ENCODE results near the gene SYT9. TPM values are rescaled to one million over a fixed set of nuclear protein-coding genes. Genes with fewer than 3 reads are reported as not detected.

The SYT9 gene
- polyA plus RNA-seq, 3 donors: not detected

GRCh38 chr11:7292922-7293321 lies 41.2 kb downstream of the SYT9 start:
- DNase-seq: no peak
- Histone ChIP-seq H3K36me3 (replicated peaks in 1 of 2; ENCODE audit: control insufficient read depth in 1 of 2, insufficient read depth in 2 of 2, low read length in 2 of 2) (no peaks in the 10 kb centered on the region), H3K27me3 (ENCODE audit: control insufficient read depth in 2 of 2, insufficient read depth in 2 of 2, low read length in 2 of 2) (no peaks in the 10 kb centered on the region), H3K4me3 (replicated peaks in 1 of 3; ENCODE audit: low read depth in 2 of 3, low read length in 3 of 3) (no peak overlapping the region), H3K4me2 (replicated peaks; ENCODE audit: extremely low read depth, low read length, poor library complexity, severe bottlenecking) (no peak overlapping the region), H3K9me3 (replicated peaks in 1 of 2; ENCODE audit: control insufficient read depth in 1 of 2, insufficient read depth in 1 of 2, low read length in 2 of 2) (no peaks in the 10 kb centered on the region), H3K27ac (ENCODE audit: low read depth in 1 of 2, low read length in 2 of 2) (no peak overlapping the region), H3K4me1 (ENCODE audit: control insufficient read depth in 1 of 2, insufficient read depth in 2 of 2, low read length in 2 of 2) (no peaks in the 10 kb centered on the region), H4K20me1 (ENCODE audit: insufficient read depth, low read length) (no peaks in the 10 kb centered on the region), H2AFZ (ENCODE audit: insufficient read depth, low read depth, low read length, poor library complexity, severe bottlenecking) (no peak overlapping the region), H3K79me2 (ENCODE audit: insufficient read depth, low read length) (no peaks in the 10 kb centered on the region), H3K9ac (ENCODE audit: insufficient read depth, low read length, poor library complexity, severe bottlenecking) (no peak overlapping the region)
- 8% methylated on average over 2 of the region's 2 CpGs for WGBS (ENCODE audit: insufficient coverage)
- Mint-ChIP-seq H3K27me3 (ENCODE audit: low read depth in 3 of 3) (peaks cover 0 to 5% (median 0%) of the 10 kb centered on the region in 3 donors), H3K9me3 (peaks cover 0 to 1% (median 0%) of the 10 kb centered on the region in 7 donors), H3K4me3 (no peak overlapping the region), H3K27ac (peak overlapping the region in 1 of 7 donors; percentile 17), H3K36me3 (no peaks in the 10 kb centered on the region), H3K4me1 (no peaks in the 10 kb centered on the region)
- intact Hi-C loops (cut with micrococcal nuclease): no loop called here
- TF ChIP-seq, protein P1, sequence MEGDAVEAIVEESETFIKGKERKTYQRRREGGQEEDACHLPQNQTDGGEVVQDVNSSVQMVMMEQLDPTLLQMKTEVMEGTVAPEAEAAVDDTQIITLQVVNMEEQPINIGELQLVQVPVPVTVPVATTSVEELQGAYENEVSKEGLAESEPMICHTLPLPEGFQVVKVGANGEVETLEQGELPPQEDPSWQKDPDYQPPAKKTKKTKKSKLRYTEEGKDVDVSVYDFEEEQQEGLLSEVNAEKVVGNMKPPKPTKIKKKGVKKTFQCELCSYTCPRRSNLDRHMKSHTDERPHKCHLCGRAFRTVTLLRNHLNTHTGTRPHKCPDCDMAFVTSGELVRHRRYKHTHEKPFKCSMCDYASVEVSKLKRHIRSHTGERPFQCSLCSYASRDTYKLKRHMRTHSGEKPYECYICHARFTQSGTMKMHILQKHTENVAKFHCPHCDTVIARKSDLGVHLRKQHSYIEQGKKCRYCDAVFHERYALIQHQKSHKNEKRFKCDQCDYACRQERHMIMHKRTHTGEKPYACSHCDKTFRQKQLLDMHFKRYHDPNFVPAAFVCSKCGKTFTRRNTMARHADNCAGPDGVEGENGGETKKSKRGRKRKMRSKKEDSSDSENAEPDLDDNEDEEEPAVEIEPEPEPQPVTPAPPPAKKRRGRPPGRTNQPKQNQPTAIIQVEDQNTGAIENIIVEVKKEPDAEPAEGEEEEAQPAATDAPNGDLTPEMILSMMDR (IDR thresholded peaks at IDR 0.05): no peak

DNA sequence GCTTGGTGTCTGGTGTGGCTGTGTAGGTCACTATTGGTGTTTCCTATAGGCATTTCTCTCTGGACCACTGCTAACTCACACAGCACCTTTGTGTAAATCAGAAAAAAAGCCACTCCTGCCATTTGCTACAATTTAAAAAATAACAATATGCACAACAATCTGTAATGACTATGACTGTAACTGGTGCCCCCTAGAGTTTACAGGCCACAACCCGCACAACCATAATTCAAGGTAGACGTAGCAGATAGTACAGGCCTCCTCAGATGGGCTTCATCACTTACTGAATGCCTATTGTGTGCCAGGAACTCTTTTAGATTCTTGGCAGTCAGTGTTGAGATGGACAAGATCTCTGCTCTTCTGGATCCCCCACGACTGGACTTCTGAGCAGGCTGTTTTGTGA lies 47.7 kb downstream of the SYT9 start:
- Mint-ChIP-seq H3K36me3 (no peaks in the 10 kb centered on the region), H3K4me1 (no peaks in the 10 kb centered on the region), H3K27me3 (ENCODE audit: low read depth in 3 of 3) (peaks cover 0 to 7% (median 2%) of the 10 kb centered on the region in 3 donors), H3K4me3 (no peak overlapping the region), H3K27ac (no peak overlapping the region), H3K9me3 (peaks cover 0 to 3% (median 1%) of the 10 kb centered on the region in 7 donors)
- H3K27me3 ChIP-seq (ENCODE audit: control insufficient read depth in 2 of 2, insufficient read depth in 2 of 2, low read length in 2 of 2): no peaks in the 10 kb centered on the region
- intact Hi-C loops (cut with micrococcal nuclease): no loop called here
- DNase-seq: no peak
- H3K4me3 ChIP-seq (replicated peaks in 1 of 3; ENCODE audit: low read depth in 2 of 3, low read length in 3 of 3): no peak overlapping the region
- TF ChIP-seq, protein P1 (IDR thresholded peaks at IDR 0.05): no peak
- H3K36me3 ChIP-seq (replicated peaks in 1 of 2; ENCODE audit: control insufficient read depth in 1 of 2, insufficient read depth in 2 of 2, low read length in 2 of 2): no peaks in the 10 kb centered on the region
- H3K4me2 ChIP-seq (replicated peaks; ENCODE audit: extremely low read depth, low read length, poor library complexity, severe bottlenecking): no peak overlapping the region
- no peak overlapping the region for H3K9ac ChIP-seq (ENCODE audit: insufficient read depth, low read length, poor library complexity, severe bottlenecking)
- H3K9me3 ChIP-seq (replicated peaks in 1 of 2; ENCODE audit: control insufficient read depth in 1 of 2, insufficient read depth in 1 of 2, low read length in 2 of 2): no peaks in the 10 kb centered on the region
- WGBS (ENCODE audit: insufficient coverage): 89% methylated on average over 3 of the region's 3 CpGs
- H3K79me2 ChIP-seq (ENCODE audit: insufficient read depth, low read length): no peaks in the 10 kb centered on the region
- no peak overlapping the region for H3K27ac ChIP-seq (ENCODE audit: low read depth in 1 of 2, low read length in 2 of 2)
- H2AFZ ChIP-seq (ENCODE audit: insufficient read depth, low read depth, low read length, poor library complexity, severe bottlenecking): no peak overlapping the region
- no peaks in the 10 kb centered on the region for H4K20me1 ChIP-seq (ENCODE audit: insufficient read depth, low read length)
- H3K4me1 ChIP-seq (ENCODE audit: control insufficient read depth in 1 of 2, insufficient read depth in 2 of 2, low read length in 2 of 2): no peaks in the 10 kb centered on the region
